GM23338 (cell line): ENCODE data around the gene IMPDH1. TPM values are rescaled to one million over a fixed set of nuclear protein-coding genes. Genes with fewer than 3 reads are reported as not detected.

Experiments
- ATAC-seq: fragments of 200-7000 bp; cut with Tn5 transposase; 3 replicates; pipeline ENCODE4 v1.9.1; 2020
- DNase-seq: peaks from one replicate; pipeline ENCODE4 v3.0.0-alpha.2; 2015; ENCODE audit warnings: low spot score
- H2AFZ ChIP-seq: fragments of 200-600 bp; sonication (generic); 2 replicates; pipeline ENCODE4 v1.8.0; 2016; ENCODE audit warnings: antibody characterized with exemption, mild to moderate bottlenecking, moderate library complexity
- H3F3A ChIP-seq: fragments of 200-600 bp; sonication (generic); replicated peaks from 2 replicates; pipeline ENCODE4 v1.8.0; 2017; ENCODE audit warnings: antibody characterized with exemption, mixed run types, low read depth
- H3K27ac ChIP-seq: fragments of 200-600 bp; sonication (generic); 2 replicates; pipeline ENCODE4 v1.6.1; 2016; ENCODE audit warnings: low read depth
- H3K27me3 ChIP-seq: fragments of 200-600 bp; sonication (generic); 2 replicates; pipeline ENCODE4 v1.8.0; 2016; ENCODE audit warnings: mild to moderate bottlenecking, mixed run types, moderate library complexity; ENCODE audit not compliant: insufficient read depth
- H3K36me3 ChIP-seq: fragments of 200-600 bp; sonication (generic); 2 replicates; pipeline ENCODE4 v1.8.0; 2016; ENCODE audit warnings: mild to moderate bottlenecking; ENCODE audit not compliant: insufficient read depth
- H3K4me1 ChIP-seq: fragments of 200-600 bp; sonication (generic); 2 replicates; pipeline ENCODE4 v1.8.0; 2016; ENCODE audit warnings: mild to moderate bottlenecking, moderate library complexity; ENCODE audit not compliant: insufficient read depth
- H3K4me2 ChIP-seq: fragments of 200-600 bp; sonication (generic); 2 replicates; pipeline ENCODE4 v1.7.1; 2017; ENCODE audit warnings: mixed run types
- H3K4me3 ChIP-seq: fragments of 200-600 bp; sonication (generic); 2 replicates; pipeline ENCODE4 v1.6.1; 2016; ENCODE audit warnings: mixed run types
- H3K79me2 ChIP-seq: fragments of 200-600 bp; sonication (generic); replicated peaks from 2 replicates; pipeline ENCODE4 v1.8.0; 2017; ENCODE audit warnings: mild to moderate bottlenecking; ENCODE audit not compliant: insufficient read depth
- H3K9me2 ChIP-seq: fragments of 200-600 bp; sonication (generic); 2 replicates; pipeline ENCODE4 v1.8.0; 2017; ENCODE audit not compliant: insufficient read depth
- H4K20me1 ChIP-seq: fragments of 200-600 bp; sonication (generic); replicated peaks from 2 replicates; pipeline ENCODE4 v1.8.0; 2017; ENCODE audit warnings: mild to moderate bottlenecking; ENCODE audit not compliant: insufficient read depth
- H3K27ac Mint-ChIP-seq: 2 replicates; pipeline ENCODE4 v1.8.0; 2020; ENCODE audit warnings: inconsistent platforms, mild to moderate bottlenecking, moderate library complexity, mixed read lengths
- H3K27me3 Mint-ChIP-seq: 3 replicates; pipeline ENCODE4 v1.8.0; 2022; ENCODE audit warnings: low read depth, mild to moderate bottlenecking, moderate library complexity, mixed read lengths, inconsistent platforms; ENCODE audit not compliant: insufficient read depth, poor library complexity
- H3K36me3 Mint-ChIP-seq: 3 replicates; pipeline ENCODE4 v1.8.0; 2021; ENCODE audit warnings: low read depth, mild to moderate bottlenecking, inconsistent platforms, moderate library complexity, mixed read lengths
- H3K4me1 Mint-ChIP-seq: 3 replicates; pipeline ENCODE4 v1.8.0; 2020; ENCODE audit warnings: mild to moderate bottlenecking, inconsistent platforms, mixed read lengths
- H3K4me3 Mint-ChIP-seq: 3 replicates; pipeline ENCODE4 v1.8.0; 2021; ENCODE audit warnings: moderate library complexity, mild to moderate bottlenecking, inconsistent platforms, mixed read lengths
- H3K9me3 Mint-ChIP-seq: 3 replicates; pipeline ENCODE4 v1.8.0; 2020; ENCODE audit warnings: moderate library complexity, mild to moderate bottlenecking, inconsistent platforms, mixed read lengths
- CREB1 ChIP-seq: fragments of 250-450 bp; sonication (Bioruptor Pico); IDR thresholded peaks from 2 replicates; pipeline ENCODE4 v1.5.0; 2020; ENCODE audit warnings: low read depth, mild to moderate bottlenecking, moderate library complexity
- CTCF ChIP-seq, 2 experiments: fragments of 200-600 bp in 1 of 2; sonication (generic) in 1 of 2; conservative IDR thresholded peaks; 2 replicates each; pipeline versions ENCODE4 v1.5.1 to v1.6.1; 2016 to 2017; ENCODE audit warnings: antibody characterized with exemption in 2 of 2, low read depth in 2 of 2, mild to moderate bottlenecking in 2 of 2, moderate library complexity in 1 of 2
- EZH2 ChIP-seq: fragments of 200-600 bp; sonication (generic); IDR thresholded peaks from one replicate; pipeline ENCODE4 v1.8.0; 2017; ENCODE audit warnings: antibody characterized with exemption, mild to moderate bottlenecking, low read depth; ENCODE audit not compliant: unreplicated experiment
- EZH2phosphoT487 ChIP-seq: fragments of 200-600 bp; sonication (generic); IDR thresholded peaks from one replicate; pipeline ENCODE4 v1.8.1; 2018; ENCODE audit warnings: antibody characterized with exemption; ENCODE audit not compliant: unreplicated experiment
- JUNB ChIP-seq: IDR thresholded peaks from one replicate; pipeline ENCODE4 v1.6.1; 2016; ENCODE audit warnings: antibody characterized with exemption; ENCODE audit not compliant: unreplicated experiment
- NANOG ChIP-seq: IDR thresholded peaks from 2 replicates; pipeline ENCODE4 v1.6.1; 2016; ENCODE audit warnings: antibody characterized with exemption, borderline replicate concordance
- POLR2AphosphoS5 ChIP-seq: IDR thresholded peaks from 2 replicates; pipeline ENCODE4 v1.6.1; 2016; ENCODE audit warnings: antibody characterized with exemption, low read depth
- REST ChIP-seq: IDR thresholded peaks from one replicate; pipeline ENCODE4 v1.6.1; 2018; ENCODE audit warnings: antibody characterized with exemption; ENCODE audit not compliant: unreplicated experiment
- STAT1 ChIP-seq: IDR thresholded peaks from one replicate; pipeline ENCODE4 v1.6.1; 2016; ENCODE audit warnings: antibody characterized with exemption; ENCODE audit not compliant: unreplicated experiment
- ZNF114 ChIP-seq: fragments of 250-450 bp; sonication (Bioruptor Pico); IDR thresholded peaks from 2 replicates; pipeline ENCODE4 v1.5.0; 2020; ENCODE audit warnings: mild to moderate bottlenecking, moderate library complexity
- ZNF331 ChIP-seq: fragments of 250-450 bp; sonication (Bioruptor Pico); IDR thresholded peaks from 2 replicates; pipeline ENCODE4 v1.5.0; 2020; ENCODE audit warnings: low read depth, mild to moderate bottlenecking, moderate library complexity
- ZNF462 ChIP-seq: fragments of 250-450 bp; sonication (Bioruptor Pico); IDR thresholded peaks from 2 replicates; pipeline ENCODE4 v1.5.0; 2020; ENCODE audit warnings: mild to moderate bottlenecking, moderate library complexity
- polyA plus RNA-seq: library from polyadenylated mRNA; unstranded; fragments of >200 nt; fragmentation: Nextera tagmentation; extraction: Ambion mirVana; gene quantifications from 2 replicates; pipeline ENCODE4 v1.2.1, GENCODE V29; 2016
- total RNA-seq: library from RNA; depleted of rRNA; stranded (reverse); fragments of >200 nt; shearing (Covaris generic); gene quantifications from 2 replicates; pipeline ENCODE4 v1.2.3, GENCODE V29; 2014
- TF ChIP-seq, protein P1 (sequence below): IDR thresholded peaks from 2 replicates; pipeline ENCODE4 v1.6.1; 2016; ENCODE audit warnings: antibody characterized with exemption

The IMPDH1 gene
- total and polyA plus RNA-seq, 2 experiments from 2014 or later = 16.4 to 48.3 TPM

GRCh38 chr7:128388145-128388485 lies 21.7 kb downstream of the IMPDH1 start:
- Histone ChIP-seq H3K9me2 (no peaks in the 10 kb centered on the region), H3K27me3 (peaks cover 19% of the 10 kb centered on the region; the same call in 1 of the 2 replicates), H3F3A (no peaks in the 10 kb centered on the region), H3K27ac (no peak overlapping the region), H4K20me1 (no peaks in the 10 kb centered on the region; the same call in 1 of the 2 replicates), H3K4me1 (peaks cover 4% of the 10 kb centered on the region; the same call in 1 of the 2 replicates), H2AFZ (no peak overlapping the region), H3K36me3 (no peaks in the 10 kb centered on the region), H3K4me2 (no peak overlapping the region), H3K4me3 (no peak overlapping the region), H3K79me2 (no peaks in the 10 kb centered on the region)
- Mint-ChIP-seq H3K4me3 (no peak overlapping the region), H3K27me3 (peaks cover 24% of the 10 kb centered on the region), H3K4me1 (peaks cover 24% of the 10 kb centered on the region), H3K36me3 (no peaks in the 10 kb centered on the region; the same call in 2 of the 3 replicates), H3K27ac (no peak overlapping the region), H3K9me3 (no peaks in the 10 kb centered on the region; the same call in 2 of the 3 replicates)
- TF ChIP-seq CREB1 (CRISPR knock-in tag) = no peak
- TF ChIP-seq CTCF (conservative IDR thresholded peaks at IDR 0.05; ENCODE audit: low read depth in 2 of 2) = no peak
- no peak for TF ChIP-seq REST
- TF ChIP-seq ZNF331 (CRISPR knock-in tag) = no peak
- no peak for TF ChIP-seq EZH2phosphoT487
- no peak for TF ChIP-seq STAT1
- no peak for TF ChIP-seq EZH2
- no peak for TF ChIP-seq NANOG
- no peak for TF ChIP-seq JUNB
- no peak for TF ChIP-seq ZNF114
- no peak for TF ChIP-seq POLR2AphosphoS5
- TF ChIP-seq, protein P1, sequence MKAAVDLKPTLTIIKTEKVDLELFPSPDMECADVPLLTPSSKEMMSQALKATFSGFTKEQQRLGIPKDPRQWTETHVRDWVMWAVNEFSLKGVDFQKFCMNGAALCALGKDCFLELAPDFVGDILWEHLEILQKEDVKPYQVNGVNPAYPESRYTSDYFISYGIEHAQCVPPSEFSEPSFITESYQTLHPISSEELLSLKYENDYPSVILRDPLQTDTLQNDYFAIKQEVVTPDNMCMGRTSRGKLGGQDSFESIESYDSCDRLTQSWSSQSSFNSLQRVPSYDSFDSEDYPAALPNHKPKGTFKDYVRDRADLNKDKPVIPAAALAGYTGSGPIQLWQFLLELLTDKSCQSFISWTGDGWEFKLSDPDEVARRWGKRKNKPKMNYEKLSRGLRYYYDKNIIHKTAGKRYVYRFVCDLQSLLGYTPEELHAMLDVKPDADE = no peak
- TF ChIP-seq ZNF462 (CRISPR knock-in tag) = no peak
- ATAC-seq (no peak), DNase-seq (no peak)
